Hepatocyte (in vitro differentiated cells): ENCODE data around the gene TRMT11. TPM values are rescaled to one million over a fixed set of nuclear protein-coding genes. Genes with fewer than 3 reads are reported as not detected.

Experiments used
- DNase-seq: peaks from one replicate; pipeline ENCODE4 v3.0.0-alpha.2; 2016; ENCODE audit warnings: low spot score
- H2AFZ ChIP-seq: fragments of 200-600 bp; sonication (generic); 2 replicates; pipeline ENCODE4 v1.6.0; 2016; ENCODE audit warnings: antibody characterized with exemption, mild to moderate bottlenecking
- H3K27ac ChIP-seq: fragments of 200-600 bp; sonication (generic); 2 replicates; pipeline ENCODE4 v1.5.1; 2016; ENCODE audit warnings: mild to moderate bottlenecking
- H3K27me3 ChIP-seq: fragments of 200-600 bp; sonication (generic); 2 replicates; pipeline ENCODE4 v1.6.1; 2016
- H3K36me3 ChIP-seq: fragments of 200-600 bp; sonication (generic); replicated peaks from 2 replicates; pipeline ENCODE4 v1.5.1; 2016; ENCODE audit warnings: low read depth; ENCODE audit not compliant: insufficient read depth
- H3K4me1 ChIP-seq: fragments of 200-600 bp; sonication (generic); 2 replicates; pipeline ENCODE4 v1.5.1; 2016; ENCODE audit warnings: mild to moderate bottlenecking, moderate library complexity; ENCODE audit not compliant: insufficient read depth
- H3K4me2 ChIP-seq: fragments of 200-600 bp; sonication (generic); 2 replicates; pipeline ENCODE4 v1.6.0; 2016
- H3K4me3 ChIP-seq: fragments of 200-600 bp; sonication (generic); 2 replicates; pipeline ENCODE4 v1.5.1; 2016; ENCODE audit warnings: mild to moderate bottlenecking
- H3K79me2 ChIP-seq: fragments of 200-600 bp; sonication (generic); 2 replicates; pipeline ENCODE4 v1.6.0; 2017; ENCODE audit warnings: mild to moderate bottlenecking
- H3K9me2 ChIP-seq: fragments of 200-600 bp; sonication (generic); replicated peaks from 2 replicates; pipeline ENCODE4 v1.6.0; 2017; ENCODE audit warnings: mild to moderate bottlenecking; ENCODE audit not compliant: insufficient read depth
- H3K9me3 ChIP-seq: fragments of 200-600 bp; sonication (generic); 2 replicates; pipeline ENCODE4 v1.5.1; 2016; ENCODE audit warnings: low read depth, mild to moderate bottlenecking
- H4K20me1 ChIP-seq: fragments of 200-600 bp; sonication (generic); 2 replicates; pipeline ENCODE4 v1.6.0; 2016; ENCODE audit warnings: mild to moderate bottlenecking; ENCODE audit not compliant: insufficient read depth, poor library complexity, severe bottlenecking
- CTCF ChIP-seq: fragments of 200-600 bp; sonication (generic); IDR thresholded peaks from 2 replicates; pipeline ENCODE4 v1.5.1; 2016; ENCODE audit warnings: antibody characterized with exemption, mild to moderate bottlenecking; ENCODE audit not compliant: poor library complexity
- EZH2 ChIP-seq: fragments of 200-600 bp; sonication (generic); IDR thresholded peaks from 2 replicates; pipeline ENCODE4 v1.6.1; 2016; ENCODE audit warnings: antibody characterized with exemption, mild to moderate bottlenecking, borderline replicate concordance
- EZH2phosphoT487 ChIP-seq: fragments of 200-600 bp; sonication (generic); IDR thresholded peaks from one replicate; pipeline ENCODE4 v1.6.1; 2018; ENCODE audit warnings: antibody characterized with exemption, mild to moderate bottlenecking, low read depth, moderate library complexity; ENCODE audit not compliant: unreplicated experiment, severe bottlenecking
- WGBS: methylation state at CpG from one replicate; pipeline ENCODE4 v1.1.6; 2016; ENCODE audit warnings: low lambda C conversion rate; ENCODE audit errors: missing lambda C conversion rate; 5-methylcytosine and 5-hydroxymethylcytosine counted together
- polyA plus RNA-seq: library from polyadenylated mRNA; unstranded; fragments of >200 nt; fragmentation: Nextera tagmentation; extraction: Ambion mirVana; gene quantifications from 2 replicates; pipeline ENCODE4 v1.2.1, GENCODE V29; 2016
- total RNA-seq: library from RNA; depleted of rRNA; stranded (reverse); fragments of >200 nt; gene quantifications from 2 replicates; pipeline ENCODE4 v1.2.3, GENCODE V29; 2014

The TRMT11 gene
- total and polyA plus RNA-seq, 2 experiments from 2014 or later, result 18.6 to 27.6 TPM

- H3K27ac ChIP-seq, result no peak overlapping the region
- no peaks in the 10 kb centered on the region for H3K9me2 ChIP-seq
- H4K20me1 ChIP-seq, result no peaks in the 10 kb centered on the region
- H3K79me2 ChIP-seq, result no peaks in the 10 kb centered on the region
- no peak for DNase-seq
- H2AFZ ChIP-seq, result no peak overlapping the region
- peaks cover 4% of the 10 kb centered on the region for H3K36me3 ChIP-seq
- H3K4me2 ChIP-seq, result no peak overlapping the region
- no peaks in the 10 kb centered on the region for H3K9me3 ChIP-seq
- H3K27me3 ChIP-seq, result no peaks in the 10 kb centered on the region
- TF ChIP-seq EZH2phosphoT487, result no peak
- TF ChIP-seq EZH2, result no peak
- no peak for TF ChIP-seq CTCF
- H3K4me1 ChIP-seq, result no peaks in the 10 kb centered on the region
- H3K4me3 ChIP-seq, result no peak overlapping the region
Measured at GRCh38 chr6:126027601-126028000, 41.3 kb downstream of the TRMT11 start.

GRCh38 chr6:126030045-126030444 is 43.7 kb downstream of the TRMT11 start:
- Histone ChIP-seq H3K9me3 (no peaks in the 10 kb centered on the region), H3K4me1 (peaks cover 4% of the 10 kb centered on the region), H3K4me3 (no peak overlapping the region), H3K27me3 (no peaks in the 10 kb centered on the region), H3K9me2 (no peaks in the 10 kb centered on the region), H3K36me3 (peaks cover 4% of the 10 kb centered on the region), H3K79me2 (no peaks in the 10 kb centered on the region), H2AFZ (no peak overlapping the region), H3K27ac (no peak overlapping the region), H4K20me1 (no peaks in the 10 kb centered on the region), H3K4me2 (no peak overlapping the region)
- no peak for TF ChIP-seq CTCF
- TF ChIP-seq EZH2, result no peak
- no peak for TF ChIP-seq EZH2phosphoT487
- DNase-seq, result no peak
- WGBS, result 52% methylated on average over 2 of the region's 2 CpGs

- no peak for TF ChIP-seq EZH2phosphoT487
- no peak for TF ChIP-seq EZH2
- peak; percentile 83 for TF ChIP-seq CTCF
- H2AFZ ChIP-seq, result no peak overlapping the region
- peaks cover 4% of the 10 kb centered on the region for H3K36me3 ChIP-seq
- H3K27me3 ChIP-seq, result no peaks in the 10 kb centered on the region
- H3K4me2 ChIP-seq, result no peak overlapping the region
- WGBS, result 10% methylated on average over 3 of the region's 3 CpGs
- peaks cover 4% of the 10 kb centered on the region for H3K4me1 ChIP-seq
- no peaks in the 10 kb centered on the region for H3K9me2 ChIP-seq
- H3K9me3 ChIP-seq, result no peaks in the 10 kb centered on the region
- no peaks in the 10 kb centered on the region for H4K20me1 ChIP-seq
- peak; percentile 79 for DNase-seq
- H3K27ac ChIP-seq, result no peak overlapping the region
- no peaks in the 10 kb centered on the region for H3K79me2 ChIP-seq
- H3K4me3 ChIP-seq, result no peak overlapping the region
Measured at GRCh38 chr6:126033696-126034095, 47.4 kb downstream of the TRMT11 start.

GRCh38 chr6:126034656-126035055 is 48.3 kb downstream of the TRMT11 start:
- H3K27me3 ChIP-seq, result no peaks in the 10 kb centered on the region
- peaks cover 4% of the 10 kb centered on the region for H3K4me1 ChIP-seq
- no peak for TF ChIP-seq EZH2phosphoT487
- TF ChIP-seq EZH2, result no peak
- TF ChIP-seq CTCF, result no peak
- 68% methylated on average over 6 of the region's 6 CpGs for WGBS
- H3K9me2 ChIP-seq, result no peaks in the 10 kb centered on the region
- H2AFZ ChIP-seq, result no peak overlapping the region
- no peaks in the 10 kb centered on the region for H3K79me2 ChIP-seq
- H4K20me1 ChIP-seq, result no peaks in the 10 kb centered on the region
- peak overlapping the region; percentile 10 for H3K27ac ChIP-seq
- H3K9me3 ChIP-seq, result no peaks in the 10 kb centered on the region
- H3K4me2 ChIP-seq, result peak overlapping the region; percentile 33
- no peaks in the 10 kb centered on the region for H3K36me3 ChIP-seq
- peak; percentile 11 for DNase-seq
- H3K4me3 ChIP-seq, result no peak overlapping the region
